Dendritic cell treated with granulocyte-macrophage colony-stimulating factor and Interleukin-4, amounts not matched to agents 40 ng/mL and 50 ng/mL, for 4 days (primary cell): ENCODE data around the gene RNPS1.

ENCODE experiments used
- H3K27ac Mint-ChIP-seq: one replicate; pipeline ENCODE4 v1.8.0; 2022; ENCODE audit warnings: mild to moderate bottlenecking, mixed read lengths
- H3K27me3 Mint-ChIP-seq: one replicate; pipeline ENCODE4 v1.8.0; 2022; ENCODE audit warnings: mild to moderate bottlenecking, mixed read lengths
- H3K36me3 Mint-ChIP-seq: one replicate; pipeline ENCODE4 v1.8.0; 2022; ENCODE audit warnings: low read depth, mixed read lengths
- H3K4me1 Mint-ChIP-seq: one replicate; pipeline ENCODE4 v1.8.0; 2022; ENCODE audit warnings: low read depth, mixed read lengths
- H3K4me3 Mint-ChIP-seq: one replicate; pipeline ENCODE4 v1.8.0; 2022; ENCODE audit warnings: mild to moderate bottlenecking, moderate library complexity, mixed read lengths
- H3K9me3 Mint-ChIP-seq: one replicate; pipeline ENCODE4 v1.8.0; 2022; ENCODE audit warnings: mixed read lengths
- intact Hi-C: fragments of 100-400 bp; cut with micrococcal nuclease; formaldehyde crosslinking; loops from one replicate; pipeline ENCODE4 v1.15.0; 2022

The RNPS1 gene

DNA sequence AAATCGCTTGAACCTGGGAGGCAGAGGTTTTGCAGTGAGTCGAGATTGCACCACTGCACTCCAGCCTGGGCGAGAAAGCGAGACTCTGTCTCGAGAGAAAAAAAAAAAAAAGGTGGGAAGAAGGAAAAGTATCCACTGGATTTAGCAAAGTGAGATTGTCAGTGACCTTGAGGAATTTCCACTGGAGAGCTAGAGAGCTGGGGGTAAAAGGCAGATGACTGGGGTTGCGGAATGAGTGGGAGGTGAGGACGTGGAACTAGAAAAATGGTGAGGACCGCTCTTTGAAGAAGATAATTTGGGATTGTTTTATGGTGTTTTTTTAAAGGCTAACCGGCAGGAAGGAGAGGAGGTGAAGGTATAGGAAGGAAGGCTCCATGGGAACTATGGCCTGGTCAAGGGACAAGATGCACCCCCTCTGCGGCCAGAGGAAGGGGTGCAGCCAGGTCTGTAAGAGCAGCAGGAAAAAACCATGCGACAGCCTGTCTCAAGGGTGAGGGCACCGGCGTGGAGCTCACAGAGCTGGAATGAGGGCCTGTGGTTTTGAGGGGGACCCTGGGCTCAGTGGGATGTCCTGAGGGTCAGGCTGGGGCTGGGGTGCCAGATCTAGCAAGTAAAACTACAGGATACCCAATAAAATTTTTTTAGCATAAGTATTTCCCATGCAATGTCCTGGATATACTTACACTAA, 63.4 kb downstream of the RNPS1 start:
- H3K36me3 Mint-ChIP-seq = peaks cover 36% of the 10 kb centered on the region
- no peaks in the 10 kb centered on the region for H3K9me3 Mint-ChIP-seq
- peaks cover 28% of the 10 kb centered on the region for H3K27me3 Mint-ChIP-seq

More for the DNA sequence above, 63.4 kb downstream of the RNPS1 start:
- peak overlapping the region; percentile 85 for H3K4me3 Mint-ChIP-seq
- intact Hi-C loops = loop anchor here (1.0 kb wide), 2 partner anchors 19 to 49 kb away; partner anchors contain the start of genes E4F1 and TRAF7
- H3K4me1 Mint-ChIP-seq = peaks cover 44% of the 10 kb centered on the region
- peak overlapping the region; percentile 86 for H3K27ac Mint-ChIP-seq
